ENCODE measurements around the gene MEOX2.

DNA sequence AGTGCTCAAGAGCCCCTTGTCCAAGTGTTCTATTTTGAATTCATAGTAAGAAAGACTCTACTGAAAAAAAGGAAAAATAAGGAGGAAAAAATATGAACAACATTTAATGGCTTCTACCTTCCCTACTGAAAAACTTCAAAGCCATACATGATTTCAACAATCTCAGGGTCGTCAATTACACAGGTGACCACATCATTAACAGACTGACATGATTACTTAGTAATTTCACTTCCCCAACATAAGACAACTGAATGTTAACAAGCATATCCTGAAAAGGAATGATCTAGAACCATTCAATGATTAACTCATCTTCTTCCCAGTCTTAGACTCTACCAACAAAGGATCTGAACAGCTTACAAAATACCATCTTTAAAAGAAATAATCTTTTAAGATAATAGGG, 34.8 kb downstream of the MEOX2 start:
- TF ChIP-seq, protein P1, sequence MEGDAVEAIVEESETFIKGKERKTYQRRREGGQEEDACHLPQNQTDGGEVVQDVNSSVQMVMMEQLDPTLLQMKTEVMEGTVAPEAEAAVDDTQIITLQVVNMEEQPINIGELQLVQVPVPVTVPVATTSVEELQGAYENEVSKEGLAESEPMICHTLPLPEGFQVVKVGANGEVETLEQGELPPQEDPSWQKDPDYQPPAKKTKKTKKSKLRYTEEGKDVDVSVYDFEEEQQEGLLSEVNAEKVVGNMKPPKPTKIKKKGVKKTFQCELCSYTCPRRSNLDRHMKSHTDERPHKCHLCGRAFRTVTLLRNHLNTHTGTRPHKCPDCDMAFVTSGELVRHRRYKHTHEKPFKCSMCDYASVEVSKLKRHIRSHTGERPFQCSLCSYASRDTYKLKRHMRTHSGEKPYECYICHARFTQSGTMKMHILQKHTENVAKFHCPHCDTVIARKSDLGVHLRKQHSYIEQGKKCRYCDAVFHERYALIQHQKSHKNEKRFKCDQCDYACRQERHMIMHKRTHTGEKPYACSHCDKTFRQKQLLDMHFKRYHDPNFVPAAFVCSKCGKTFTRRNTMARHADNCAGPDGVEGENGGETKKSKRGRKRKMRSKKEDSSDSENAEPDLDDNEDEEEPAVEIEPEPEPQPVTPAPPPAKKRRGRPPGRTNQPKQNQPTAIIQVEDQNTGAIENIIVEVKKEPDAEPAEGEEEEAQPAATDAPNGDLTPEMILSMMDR (IDR thresholded peaks at IDR 0.05; ENCODE audit: insufficient read depth, low read depth, low read length): no peak
- no peak for TF ChIP-seq EZH2 (IDR thresholded peaks at IDR 0.05; ENCODE audit: insufficient read depth, low read length)

Measured in astrocyte (in vitro differentiated cells and primary cell).